HG02642 (cell line): ENCODE data around the gene LCN12.

ENCODE experiments used
- ATAC-seq: cut with Tn5 transposase; IDR thresholded peaks from one replicate; pipeline ENCODE4 v1.9.1; 2021; ENCODE audit warnings: mild to moderate bottlenecking; ENCODE audit not compliant: unreplicated experiment, poor library complexity

LCN12 gene

DNA sequence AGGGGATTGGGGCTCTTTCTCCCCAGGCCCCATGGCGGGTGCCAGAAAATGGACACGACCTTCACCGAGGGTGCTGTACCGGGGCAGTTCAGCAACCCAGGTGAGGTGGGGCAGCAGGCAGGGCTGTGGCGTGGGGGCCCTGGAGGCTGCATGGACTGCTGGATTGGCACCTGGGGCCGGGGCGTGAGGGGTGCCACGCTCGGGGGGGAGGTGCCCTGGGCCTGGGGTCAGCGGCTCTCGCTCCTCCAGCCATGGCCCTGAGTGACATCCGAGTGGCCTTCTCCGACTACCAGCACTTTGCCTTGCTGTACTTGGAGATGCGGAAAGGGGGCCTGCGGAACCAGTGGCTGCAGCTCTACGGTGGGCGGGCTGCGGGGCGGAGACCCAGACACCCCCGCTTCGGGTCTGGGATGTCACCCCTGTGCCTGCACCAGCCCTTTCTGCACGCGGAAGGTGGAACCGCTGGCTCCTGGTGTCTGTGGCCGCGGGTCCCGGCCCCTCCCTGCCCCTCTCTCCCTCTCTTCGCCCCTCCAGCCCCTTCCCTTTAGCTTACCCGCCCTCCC is 32.5 kb downstream of the LCN12 start:
- no peak for ATAC-seq

DNA sequence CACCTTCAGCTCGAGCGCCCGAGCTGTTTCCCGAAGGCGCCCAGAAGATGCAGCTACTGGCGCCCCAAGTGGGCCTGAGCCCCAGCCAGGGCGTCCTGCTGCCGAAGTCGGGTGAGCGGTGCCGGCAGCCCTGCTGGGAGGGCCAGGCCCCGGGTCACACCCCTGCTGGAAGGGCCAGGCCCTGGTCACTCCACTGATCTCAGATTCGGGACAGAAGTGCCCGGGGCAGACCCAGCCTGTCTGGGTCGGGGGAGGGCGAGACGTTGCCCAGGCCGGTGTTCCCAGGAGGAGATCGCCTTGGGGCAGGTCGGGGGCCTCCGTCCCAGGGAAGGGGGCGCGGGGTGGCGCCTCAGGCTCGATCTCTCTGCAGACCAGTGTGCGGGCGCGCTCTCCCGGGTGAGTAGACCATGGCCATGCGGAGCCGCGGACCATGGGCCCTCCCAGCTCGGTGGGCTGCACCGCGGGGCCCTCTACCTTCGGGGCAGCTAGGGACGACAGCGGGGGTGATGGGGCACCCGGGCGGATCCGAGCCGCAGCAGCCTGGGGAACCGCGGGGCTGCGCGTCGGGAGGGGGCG is 33.0 kb downstream of the LCN12 start:
- ATAC-seq = no peak

DNA sequence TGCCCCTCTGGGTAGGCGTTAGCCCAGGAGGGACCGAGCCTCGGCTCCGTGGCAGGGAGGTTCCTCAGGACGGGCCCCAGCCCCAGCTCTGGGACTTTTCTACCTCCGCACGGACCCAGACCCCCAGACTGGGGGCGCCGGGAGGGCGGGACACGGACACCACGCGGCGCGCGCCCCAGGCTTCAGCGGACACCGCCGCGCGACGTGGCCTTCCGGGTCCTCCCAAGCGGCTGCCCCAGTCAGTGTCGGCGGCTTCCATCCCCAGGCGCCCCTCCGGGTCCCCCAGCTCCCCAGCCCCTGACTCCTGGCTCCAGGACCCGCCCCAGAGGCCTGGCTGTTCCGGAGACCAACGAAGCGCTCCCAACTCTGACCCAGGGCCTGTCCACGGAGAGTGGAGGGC is 33.8 kb downstream of the LCN12 start:
- no peak for ATAC-seq

DNA sequence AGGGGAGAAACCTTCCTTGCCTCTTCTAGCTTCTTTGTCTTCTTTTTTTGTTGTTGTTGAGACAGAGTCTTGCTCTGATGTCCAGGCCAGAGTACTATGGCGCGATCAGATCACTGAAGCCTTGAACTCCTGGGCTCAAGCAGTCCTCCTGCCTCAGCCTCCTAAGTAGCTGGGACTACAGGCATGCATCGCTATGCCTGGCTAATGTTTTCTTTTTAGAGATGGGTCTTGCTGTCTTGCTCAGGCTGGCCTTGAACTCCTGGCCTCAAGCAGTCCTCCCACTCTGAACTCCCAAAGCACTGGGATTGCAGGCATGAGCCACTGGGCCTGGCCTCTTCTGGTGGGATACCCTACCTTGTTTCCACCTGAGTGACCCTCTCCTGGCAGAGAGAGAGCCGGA is 36.8 kb downstream of the LCN12 start:
- ATAC-seq = no peak

DNA sequence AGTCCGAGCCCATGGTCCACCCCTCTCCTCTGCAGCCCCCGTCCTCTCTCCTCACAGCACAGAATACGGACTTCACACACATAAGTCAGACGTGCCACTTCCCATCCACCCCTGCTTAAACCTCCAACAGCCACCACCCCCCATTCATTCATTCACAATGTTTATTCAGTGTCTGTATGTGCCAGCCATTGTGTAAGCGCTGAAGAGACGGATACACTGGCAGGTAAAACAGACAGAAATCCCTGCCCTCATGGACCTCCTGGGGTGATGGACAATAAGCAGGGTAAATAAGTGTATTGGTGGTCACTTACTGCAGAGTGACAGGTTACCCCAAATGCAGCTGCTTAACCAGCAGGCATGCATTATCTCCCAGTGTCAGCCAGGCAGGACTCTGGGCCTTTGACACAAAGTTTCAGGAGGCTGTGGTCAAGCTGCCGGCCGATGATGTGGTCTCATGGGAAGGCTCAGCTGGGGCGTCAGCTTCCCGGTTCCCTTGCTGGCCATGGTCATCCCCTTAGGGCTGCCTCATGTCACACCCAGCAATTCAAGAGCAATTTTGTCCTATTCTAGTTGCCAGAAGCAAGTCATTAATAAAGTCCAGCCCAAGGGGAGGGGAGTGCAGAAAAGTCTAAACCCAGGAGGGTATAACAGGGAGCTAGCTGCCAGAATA is 38.3 kb downstream of the LCN12 start:
- no peak for ATAC-seq

DNA sequence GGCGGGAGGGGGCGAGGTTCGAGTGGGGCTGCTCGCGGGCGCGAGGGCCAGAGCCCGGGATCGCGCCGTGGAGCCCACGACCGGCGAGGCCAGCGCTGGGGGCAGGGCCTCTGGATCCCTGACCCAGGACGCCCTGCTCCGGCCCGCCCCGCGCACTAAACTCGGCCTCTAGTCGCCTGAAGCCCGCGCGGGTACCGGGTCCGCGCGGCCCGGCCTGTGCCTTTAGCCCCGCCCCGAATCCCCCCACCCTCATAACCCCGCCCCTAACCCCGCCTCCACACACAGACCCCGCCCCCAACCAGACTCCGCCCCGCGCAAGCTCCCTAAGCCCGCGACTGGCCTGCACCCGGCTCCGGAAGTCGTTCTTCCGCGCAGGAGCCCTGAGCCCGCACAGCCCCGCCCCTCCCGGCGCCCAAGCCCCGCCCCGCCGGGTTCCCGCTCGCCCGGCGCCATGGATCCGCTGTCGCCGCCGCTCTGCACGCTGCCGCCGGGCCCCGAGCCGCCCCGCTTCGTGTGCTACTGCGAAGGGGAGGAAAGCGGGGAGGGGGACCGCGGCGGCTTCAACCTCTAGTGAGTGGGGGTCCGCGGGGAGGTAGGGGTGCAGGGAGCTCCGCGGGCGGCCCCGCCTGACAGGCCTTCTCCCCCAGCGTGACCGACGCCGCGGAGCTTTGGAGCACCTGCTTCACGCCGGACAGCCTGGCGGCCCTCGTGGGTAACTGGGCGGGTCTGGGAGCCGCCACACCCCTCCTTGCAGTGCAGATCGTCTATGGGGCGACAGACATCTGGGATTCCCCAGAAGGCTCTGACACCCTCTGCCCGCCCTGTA is 40.1 kb downstream of the LCN12 start, which contains the start of gene PAXX:
TSS of gene PAXX (plus strand) at position 430 of the 826 bp plus-strand sequence. CDS start at position 452, 22 bp downstream.
- ATAC-seq = peak; percentile 85

DNA sequence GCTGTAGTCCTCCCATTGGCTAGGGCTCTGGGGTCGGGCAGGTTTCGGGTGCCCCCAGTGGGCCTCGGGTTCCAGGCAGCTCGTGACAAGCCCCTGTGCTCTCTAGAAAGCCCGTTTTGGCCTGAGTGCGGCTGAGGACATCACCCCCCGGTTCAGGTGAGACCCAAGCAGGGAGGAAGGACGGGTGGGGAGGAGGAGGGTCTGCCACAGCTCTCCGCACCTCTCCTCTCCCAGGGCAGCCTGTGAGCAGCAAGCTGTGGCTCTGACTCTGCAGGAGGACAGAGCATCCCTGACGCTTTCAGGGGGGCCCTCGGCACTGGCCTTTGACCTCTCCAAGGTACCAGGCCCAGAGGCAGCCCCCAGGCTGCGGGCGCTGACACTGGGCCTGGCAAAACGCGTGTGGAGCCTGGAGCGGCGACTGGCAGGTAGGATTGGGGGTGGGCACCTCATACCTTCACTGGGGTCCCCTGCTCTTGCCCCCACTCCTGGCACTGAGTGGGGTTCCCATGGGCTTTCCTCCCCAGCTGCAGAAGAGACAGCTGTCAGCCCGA is 40.8 kb downstream of the LCN12 start:
- no peak for ATAC-seq

DNA sequence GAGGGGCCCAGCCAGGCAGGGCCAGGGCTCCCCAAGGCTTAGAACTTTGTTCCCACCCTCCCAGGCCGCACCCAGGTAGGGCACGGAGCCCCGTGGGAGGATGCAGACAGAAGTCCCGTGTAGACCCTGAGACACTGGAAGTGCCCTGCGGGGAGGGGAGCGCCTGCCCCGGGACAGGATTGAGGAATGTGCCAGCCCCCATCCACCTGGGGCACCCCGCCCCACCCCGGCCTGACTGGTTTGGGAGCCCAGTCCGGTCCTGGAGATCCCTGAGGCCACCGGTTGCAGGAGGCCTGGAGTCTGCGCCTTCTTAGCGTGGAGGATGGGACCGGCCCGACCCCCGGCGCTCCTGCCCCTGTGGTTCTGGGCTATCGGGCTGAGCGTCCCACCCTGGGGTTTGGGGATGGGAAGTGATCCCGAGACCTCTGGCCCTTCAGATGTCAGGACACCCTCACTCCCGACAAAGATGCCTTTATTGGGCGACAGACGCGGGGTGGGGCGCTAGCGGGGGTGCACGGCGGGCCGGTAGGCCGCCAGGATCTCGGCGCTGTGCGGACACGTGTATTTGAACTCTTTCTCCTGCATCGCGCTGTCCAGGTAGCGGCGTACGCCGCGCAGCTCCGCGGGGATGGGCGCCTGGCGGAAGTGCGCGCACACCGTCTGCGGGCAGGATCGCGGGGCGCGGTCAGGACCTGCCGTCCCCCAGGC is 42.3 kb downstream of the LCN12 start:
- no peak for ATAC-seq

DNA sequence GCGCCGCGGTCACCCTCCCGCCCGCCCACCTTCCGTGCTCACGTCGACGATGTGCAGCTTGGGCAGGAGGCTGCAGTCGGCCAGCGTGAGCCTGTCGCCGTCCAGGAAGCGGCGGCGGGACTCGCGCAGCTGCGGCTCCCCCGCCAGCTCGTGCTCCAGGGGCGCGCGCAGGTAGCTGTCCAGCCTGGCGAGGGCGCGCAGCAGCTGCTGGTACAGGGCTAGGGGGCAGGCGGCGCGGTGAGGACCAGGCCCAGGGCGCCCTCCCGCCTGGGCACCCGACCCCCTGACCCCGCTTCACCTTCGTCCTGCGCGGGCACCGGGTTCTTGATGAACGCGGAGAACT is 42.8 kb downstream of the LCN12 start:
- ATAC-seq = no peak

DNA sequence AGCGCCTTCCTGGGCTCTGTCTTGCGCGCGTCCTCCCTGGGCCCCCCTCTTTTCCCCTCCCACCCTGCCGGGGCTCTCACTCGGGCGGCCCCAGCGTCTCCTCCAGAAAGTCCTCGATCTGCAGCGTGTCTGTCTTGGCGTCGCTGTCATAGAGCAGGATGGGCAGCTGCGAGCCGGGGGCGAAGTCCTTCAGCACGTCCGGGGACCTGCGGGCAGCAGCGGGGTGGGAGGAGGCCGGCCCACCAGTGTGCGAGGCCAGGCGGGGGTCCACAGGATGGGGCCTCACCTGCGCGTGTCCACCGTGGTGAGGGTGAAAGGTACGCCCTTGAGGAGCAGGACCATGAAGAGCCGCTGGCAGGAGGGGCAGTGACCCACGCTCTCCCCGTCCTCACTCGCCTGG is 43.3 kb downstream of the LCN12 start:
- no peak for ATAC-seq

DNA sequence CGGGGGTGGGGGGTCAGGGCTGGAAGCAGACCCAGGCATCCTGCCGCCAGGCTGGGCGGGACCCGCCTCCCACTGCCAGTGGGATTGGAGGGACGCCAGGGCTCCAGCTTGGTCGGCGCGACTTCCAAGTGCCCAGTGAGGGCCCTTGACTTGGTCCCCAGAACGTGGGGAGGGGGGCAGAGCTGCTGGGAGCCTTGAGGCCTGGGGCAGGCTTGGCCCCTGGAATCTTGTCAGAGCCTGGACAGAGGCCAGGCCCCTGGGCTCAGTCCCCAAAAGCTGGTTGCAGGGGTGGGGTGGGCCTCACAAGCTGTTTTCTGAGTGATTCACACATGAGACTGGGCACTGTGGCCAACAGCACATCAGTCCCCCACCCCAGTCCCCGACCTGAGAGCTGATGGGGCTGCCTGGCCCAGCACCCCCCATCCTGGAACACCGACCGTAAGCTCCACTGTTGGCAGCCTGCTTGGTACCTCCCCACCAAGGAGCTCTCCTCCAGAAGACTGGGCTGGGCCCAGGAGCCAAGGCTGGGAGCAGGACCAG is 43.8 kb downstream of the LCN12 start:
- ATAC-seq = no peak

DNA sequence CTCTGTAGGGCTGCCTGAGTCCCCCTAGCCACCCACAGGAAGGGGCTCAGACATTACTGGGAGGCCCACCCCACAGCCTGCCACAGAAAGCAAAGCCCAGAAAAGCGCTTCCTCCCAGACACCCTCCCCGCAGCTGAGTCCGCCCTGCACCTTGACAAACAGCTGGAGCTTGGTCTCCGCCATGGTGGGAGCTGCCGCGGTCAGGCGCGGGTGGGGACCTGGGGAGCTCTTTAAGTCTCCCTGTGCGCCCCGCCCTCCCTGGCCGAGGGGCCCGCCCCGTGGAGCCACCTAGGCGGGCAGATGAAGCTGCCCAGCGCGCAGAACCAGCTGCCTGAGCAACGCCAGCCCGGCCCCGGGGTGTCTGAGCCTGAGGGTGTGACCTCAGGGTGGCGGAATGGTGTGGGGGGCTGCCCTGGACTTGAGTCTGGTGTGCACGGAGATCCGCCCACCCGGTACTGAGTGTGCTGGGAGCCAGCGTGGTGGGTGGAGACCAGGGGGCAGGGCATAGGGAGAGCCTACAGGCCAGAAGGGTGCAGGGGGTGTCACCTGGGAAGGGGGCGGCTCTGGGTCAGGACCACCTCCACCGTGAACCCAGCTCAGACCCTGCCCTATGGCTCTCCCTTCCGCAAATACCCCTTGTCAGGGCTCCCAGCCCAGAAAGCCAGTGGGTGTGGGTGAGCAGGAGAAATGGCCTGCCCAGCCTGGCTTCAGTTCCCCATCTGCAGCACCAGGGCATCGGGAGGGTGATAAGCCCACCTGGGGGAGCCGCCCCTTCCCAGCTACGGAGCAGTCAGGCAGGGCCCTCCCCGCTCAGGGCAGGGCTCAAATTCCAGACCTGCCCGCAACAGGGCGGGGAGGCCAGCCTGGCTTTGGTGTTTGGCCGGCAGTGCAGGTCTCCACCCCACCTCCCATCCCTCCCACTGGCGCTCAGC is 44.6 kb downstream of the LCN12 start, which contains the start of gene CLIC3:
TSS of gene CLIC3 (minus strand) at position 208 of the 932 bp plus-strand sequence. CDS start at position 183, 25 bp downstream.
- no peak for ATAC-seq

DNA sequence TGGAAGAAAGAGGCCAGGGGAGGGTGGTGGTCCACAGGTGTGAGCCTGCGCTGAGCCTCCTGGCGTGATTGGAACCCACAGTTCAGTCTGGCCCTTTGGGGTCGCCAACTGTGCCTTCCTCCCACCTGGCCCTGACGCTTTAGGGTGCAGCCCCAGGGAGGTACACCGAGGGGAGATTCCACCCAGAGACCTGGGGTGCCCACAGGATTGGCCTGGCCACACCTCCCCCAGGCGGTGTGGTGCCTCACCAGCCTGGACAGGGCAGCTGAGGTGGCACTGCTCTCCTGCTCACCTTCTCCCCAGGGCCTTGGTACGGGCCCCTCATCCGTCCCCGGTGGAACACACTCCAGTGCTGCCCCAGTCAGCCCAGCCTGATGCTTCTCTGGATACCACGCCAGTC is 45.3 kb downstream of the LCN12 start:
- ATAC-seq = no peak

DNA sequence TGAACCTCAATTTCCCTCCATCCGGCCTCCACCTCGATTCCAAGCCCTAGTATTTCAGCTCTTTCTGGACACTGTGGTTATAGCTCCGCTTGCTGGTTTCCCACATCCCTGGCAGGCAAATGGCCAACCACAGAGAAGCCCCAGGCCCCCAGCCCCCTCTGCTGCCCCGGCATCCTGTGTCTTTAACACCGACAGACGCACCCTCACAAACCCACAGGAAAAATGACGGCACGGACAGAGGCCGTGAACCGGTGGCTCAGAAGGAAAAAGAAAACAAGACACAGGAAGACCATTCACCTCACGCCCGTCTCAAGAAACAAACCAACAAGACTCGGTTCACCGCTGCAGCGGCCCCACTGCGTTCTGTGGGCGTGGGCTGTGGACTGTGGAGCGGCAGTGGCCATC is 45.8 kb downstream of the LCN12 start:
- no peak for ATAC-seq

DNA sequence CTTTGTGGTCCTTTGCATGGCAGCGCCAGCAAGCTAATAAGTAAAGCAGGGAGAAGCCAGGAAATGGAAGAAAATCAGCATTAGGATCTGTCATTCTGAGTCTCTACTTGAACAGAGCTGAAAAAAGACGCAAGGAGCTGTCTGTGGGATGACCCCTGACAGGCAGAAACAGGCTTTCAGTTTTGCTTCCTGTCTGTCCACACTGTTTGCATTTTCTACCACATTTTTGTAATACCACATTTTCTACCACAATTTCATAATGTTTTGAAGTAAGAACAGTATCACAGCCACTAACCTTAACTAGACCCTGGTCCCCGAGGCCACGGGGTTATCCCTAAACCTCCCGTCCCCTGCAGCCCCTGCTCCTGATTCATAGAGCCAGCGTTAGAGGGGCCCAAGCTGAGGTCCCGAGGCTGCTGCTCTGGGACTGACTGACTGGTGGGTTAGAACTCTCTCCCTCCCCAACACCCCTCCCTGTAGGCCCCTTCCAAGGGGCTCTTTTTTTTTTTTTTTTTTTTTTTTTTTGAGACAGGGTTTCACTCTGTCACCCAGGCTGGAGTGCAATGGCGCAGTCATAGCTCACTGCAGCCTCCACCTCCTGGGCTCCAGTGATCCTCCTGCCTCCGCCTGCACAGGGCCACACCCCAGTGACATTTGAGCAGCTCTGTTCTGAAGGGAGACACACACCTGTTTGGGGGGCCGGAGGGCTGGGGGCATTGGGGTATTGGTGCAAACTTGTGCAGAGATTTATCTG is 48.3 kb downstream of the LCN12 start:
- ATAC-seq = peak; percentile 72

DNA sequence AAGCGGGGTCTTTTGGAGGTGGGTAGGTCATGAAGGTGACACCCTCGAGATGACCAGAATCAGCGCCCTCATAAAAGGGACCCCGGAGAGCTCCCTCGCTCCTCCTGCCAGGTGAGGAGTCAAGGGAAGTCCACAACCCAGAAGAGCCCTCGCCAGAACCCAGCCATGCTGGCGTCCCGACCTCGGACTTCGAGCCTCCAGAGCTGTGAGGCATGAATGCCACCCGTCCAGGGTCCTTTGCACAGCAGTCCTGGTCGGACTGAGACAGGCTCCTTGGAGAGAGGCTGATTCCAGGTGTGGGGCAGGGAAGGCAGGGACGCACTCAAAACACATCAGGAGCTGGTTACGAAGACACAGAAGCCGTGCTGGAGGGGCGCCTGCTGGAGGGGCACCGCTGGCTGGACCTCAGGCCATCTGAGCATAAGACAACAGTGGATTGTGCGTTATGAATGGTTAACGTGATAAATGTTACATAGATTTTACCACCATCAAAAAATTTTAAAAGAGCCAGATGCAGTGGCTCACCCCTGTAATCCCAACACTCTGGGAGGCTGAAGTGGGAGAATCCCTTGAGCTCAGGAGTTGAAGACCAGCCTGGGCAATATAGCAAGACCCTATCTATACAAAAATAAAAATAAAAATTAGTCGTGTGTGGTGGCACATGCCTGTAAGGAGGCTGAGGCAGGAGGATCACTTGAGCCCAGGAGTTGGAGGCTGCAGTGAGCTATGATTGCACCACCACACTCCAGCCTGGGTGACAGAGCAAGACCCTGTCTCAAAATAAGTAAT is 50.0 kb downstream of the LCN12 start:
- ATAC-seq = no peak

DNA sequence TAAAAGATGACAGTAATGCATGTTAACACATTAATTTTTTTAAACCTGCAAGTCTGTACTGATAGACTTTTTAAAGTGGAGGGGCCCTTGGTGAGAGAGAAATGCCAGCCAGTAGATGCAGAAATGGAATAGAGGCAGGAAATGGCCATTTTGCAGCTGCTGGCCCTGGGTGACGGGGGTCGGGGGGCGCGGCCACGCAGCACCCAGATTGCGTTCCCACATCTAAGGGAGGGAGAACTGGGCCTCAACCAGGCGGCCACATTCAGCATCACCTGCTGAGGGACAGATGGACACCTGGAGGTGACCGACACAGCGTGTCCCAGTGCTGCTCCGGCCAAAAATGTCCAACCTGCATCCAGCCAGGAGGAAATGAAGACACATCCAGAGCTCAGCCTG is 50.6 kb downstream of the LCN12 start:
- no peak for ATAC-seq
